Skeletal muscle satellite cell (primary cell): ENCODE results near the gene EHBP1L1.
"Not testable (repeated sequence)": the region's sequence is repeated elsewhere in the genome, so short reads cannot be mapped to it uniquely, and the experiment has no call there.

Source experiments
- H3K27me3 ChIP-seq: 2 replicates; pipeline ENCODE4 v1.7.0; 2013; ENCODE audit warnings: low read length; ENCODE audit not compliant: control insufficient read depth, insufficient read depth
- H3K36me3 ChIP-seq: 2 replicates; pipeline ENCODE4 v1.7.0; 2013; ENCODE audit warnings: mild to moderate bottlenecking, control low read depth, low read length; ENCODE audit not compliant: insufficient read depth
- H3K4me1 ChIP-seq: 2 replicates; pipeline ENCODE4 v1.7.0; 2013; ENCODE audit warnings: low read length; ENCODE audit not compliant: control insufficient read depth, insufficient read depth
- H3K4me2 ChIP-seq: 2 replicates; pipeline ENCODE4 v1.7.0; 2013; ENCODE audit warnings: mild to moderate bottlenecking, low read length
- H3K4me3 ChIP-seq: 2 replicates; pipeline ENCODE4 v1.7.0; 2013; ENCODE audit warnings: low read length
- H3K9ac ChIP-seq: 2 replicates; pipeline ENCODE4 v1.7.0; 2013; ENCODE audit warnings: mild to moderate bottlenecking, low read depth, low read length, moderate library complexity
- H3K9me3 ChIP-seq: replicated peaks from 2 replicates; pipeline ENCODE4 v1.7.0; 2013; ENCODE audit warnings: mild to moderate bottlenecking, control low read depth, low read length

The EHBP1L1 gene

DNA sequence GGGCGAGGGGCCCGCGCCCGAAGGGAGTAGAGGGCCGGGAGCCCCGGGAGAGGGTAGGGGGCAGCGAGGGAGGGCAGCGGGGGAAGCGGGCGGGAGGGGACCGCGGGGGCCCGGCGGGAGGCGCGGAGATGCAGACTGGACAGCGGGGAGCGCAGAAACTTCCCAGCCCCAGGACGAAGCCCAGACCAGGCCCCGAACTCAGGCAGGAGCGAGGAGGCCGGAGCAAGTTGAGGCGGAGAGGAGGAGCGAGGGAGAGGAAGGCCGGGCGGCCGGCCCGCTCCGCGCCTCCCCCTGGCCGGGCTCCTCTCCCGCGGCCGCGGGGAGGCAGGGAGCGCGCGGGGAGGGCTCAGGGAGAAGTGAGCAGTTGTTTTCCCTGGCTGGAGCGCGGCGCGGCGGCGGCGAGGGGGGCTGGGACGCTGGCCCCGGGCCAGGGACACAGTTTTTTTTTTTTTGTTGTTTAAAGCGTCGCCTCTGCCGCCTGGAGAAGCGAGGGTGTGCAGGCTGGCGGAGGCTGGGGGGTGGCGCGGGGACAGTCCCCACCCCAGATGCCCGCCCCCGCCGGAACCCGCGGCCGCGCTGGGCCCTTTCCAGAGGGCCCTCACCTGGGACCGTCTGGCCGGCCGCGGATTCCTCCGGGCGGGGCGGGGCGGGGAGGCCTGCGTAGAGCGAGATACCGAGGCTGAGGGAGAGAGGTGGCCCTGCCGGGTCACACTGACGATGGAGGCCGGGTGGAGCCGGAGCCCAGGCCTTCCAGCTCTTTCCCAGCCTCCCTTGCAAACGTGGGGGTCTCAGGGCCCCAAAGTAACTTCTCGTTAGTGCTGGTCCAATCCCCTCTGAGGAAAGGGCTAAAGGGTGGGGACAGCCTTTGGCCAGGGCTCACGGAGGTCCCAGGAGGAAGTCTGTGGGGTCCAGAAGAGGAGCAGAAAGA, 17.6 kb upstream of the EHBP1L1 start, which contains the start of gene LTBP3:
Gene LTBP3, minus strand, starts transcription at position 358 of the 928 bp plus-strand sequence. CDS start 400 bp downstream, outside the sequence.
- H3K4me3 ChIP-seq = peak within 1 kb of the TSS; percentile 74
- peak within 1 kb of the TSS; percentile 78 for H3K9ac ChIP-seq
- H3K27me3 ChIP-seq = no peaks in the 10 kb centered on the region
- H3K4me2 ChIP-seq = peak within 1 kb of the TSS; percentile 93
- H3K4me1 ChIP-seq = peaks cover 66% of the 10 kb centered on the region
- H3K36me3 ChIP-seq = no peaks in the 10 kb centered on the region
- H3K9me3 ChIP-seq = no peaks in the 10 kb centered on the region

DNA sequence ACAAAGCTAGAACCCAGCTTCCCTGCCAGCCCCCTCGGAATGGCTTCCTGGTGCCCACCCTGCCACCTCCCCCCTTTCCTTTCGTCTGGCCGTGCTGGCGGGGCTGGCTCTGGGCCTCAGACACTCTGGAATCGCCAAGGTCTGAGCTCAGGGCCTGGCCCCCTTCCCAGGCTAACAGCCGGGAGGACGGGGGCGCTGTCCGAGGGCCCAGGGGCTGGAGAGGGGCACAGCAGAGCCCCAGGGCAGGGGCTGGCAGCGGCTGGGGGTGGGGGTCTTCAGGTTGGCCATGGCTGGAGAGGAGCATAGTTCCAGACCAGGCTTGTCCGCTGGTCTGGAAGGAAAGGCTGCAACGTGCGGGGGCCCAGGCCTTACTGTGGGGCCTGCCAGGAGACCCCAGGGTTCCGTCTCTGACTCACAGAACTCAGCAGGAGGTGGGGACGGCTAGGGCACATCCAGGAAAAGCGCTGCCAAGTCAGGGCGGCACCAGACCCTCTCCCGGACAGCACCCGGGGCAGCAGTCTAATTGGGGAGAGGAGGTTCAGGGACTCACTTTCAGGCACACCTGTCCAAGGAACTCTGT, 16.8 kb upstream of the EHBP1L1 start:
- Histone ChIP-seq H3K4me1 (peaks cover 63% of the 10 kb centered on the region), H3K4me3 (peak overlapping the region; percentile 57), H3K9ac (peak overlapping the region; percentile 75), H3K4me2 (peak overlapping the region; percentile 93), H3K36me3 (no peaks in the 10 kb centered on the region), H3K9me3 (no peaks in the 10 kb centered on the region), H3K27me3 (no peaks in the 10 kb centered on the region)

- peak overlapping the region; percentile 75 for H3K9ac ChIP-seq
- H3K9me3 ChIP-seq = no peaks in the 10 kb centered on the region
- H3K27me3 ChIP-seq = no peaks in the 10 kb centered on the region
- peak overlapping the region; percentile 57 for H3K4me3 ChIP-seq
- peak overlapping the region; percentile 93 for H3K4me2 ChIP-seq
- H3K4me1 ChIP-seq = peaks cover 58% of the 10 kb centered on the region
- H3K36me3 ChIP-seq = no peaks in the 10 kb centered on the region
These were observed 16.3 kb upstream of the EHBP1L1 start for GRCh38 chr11:65559535-65559934.

DNA sequence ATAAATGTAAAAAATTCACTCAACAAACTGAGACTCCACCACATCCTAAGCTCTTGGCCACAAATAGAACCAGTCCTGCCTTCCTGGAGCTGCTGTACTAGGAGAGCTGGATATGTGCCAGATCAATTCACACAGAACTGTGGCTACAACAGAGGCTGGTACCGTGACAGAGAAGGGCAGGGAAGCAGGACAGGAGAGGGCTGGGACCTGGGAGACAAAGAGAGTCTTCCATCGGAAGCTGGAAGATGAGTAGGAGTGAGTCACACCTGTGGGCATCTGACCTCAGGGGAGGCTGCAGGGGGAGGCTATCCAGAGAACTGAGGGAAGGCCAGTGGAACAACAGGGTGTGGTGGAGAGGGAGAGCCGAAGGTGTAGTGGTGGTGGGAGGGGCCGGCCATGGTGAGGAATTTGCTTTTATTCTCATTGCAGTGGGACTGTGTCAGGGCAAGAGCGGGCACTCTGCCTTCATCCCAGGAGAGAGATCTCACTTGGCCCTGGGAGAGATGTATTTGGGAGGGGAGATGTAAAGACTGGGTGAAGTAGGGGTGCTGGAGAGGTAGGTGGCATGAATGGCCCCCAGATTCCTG, 15.8 kb upstream of the EHBP1L1 start:
- Histone ChIP-seq H3K36me3 (no peaks in the 10 kb centered on the region), H3K4me3 (no peak overlapping the region), H3K27me3 (no peaks in the 10 kb centered on the region), H3K4me2 (peak overlapping the region; percentile 52), H3K9ac (no peak overlapping the region), H3K4me1 (peaks cover 53% of the 10 kb centered on the region), H3K9me3 (no peaks in the 10 kb centered on the region)

- H3K4me2 ChIP-seq = peak overlapping the region; percentile 52
- no peak overlapping the region for H3K9ac ChIP-seq
- no peaks in the 10 kb centered on the region for H3K9me3 ChIP-seq
- H3K4me3 ChIP-seq = peak overlapping the region; percentile 8
- no peaks in the 10 kb centered on the region for H3K27me3 ChIP-seq
- H3K4me1 ChIP-seq = peaks cover 50% of the 10 kb centered on the region
- no peaks in the 10 kb centered on the region for H3K36me3 ChIP-seq
These were observed 15.1 kb upstream of the EHBP1L1 start for GRCh38 chr11:65560555-65561418.

- no peaks in the 10 kb centered on the region for H3K36me3 ChIP-seq
- H3K27me3 ChIP-seq = no peaks in the 10 kb centered on the region
- peaks cover 44% of the 10 kb centered on the region for H3K4me1 ChIP-seq
- no peak overlapping the region for H3K4me3 ChIP-seq
- no peak overlapping the region for H3K9ac ChIP-seq
- no peaks in the 10 kb centered on the region for H3K9me3 ChIP-seq
- H3K4me2 ChIP-seq = no peak overlapping the region
These were observed 13.8 kb upstream of the EHBP1L1 start for GRCh38 chr11:65562020-65562419.

DNA sequence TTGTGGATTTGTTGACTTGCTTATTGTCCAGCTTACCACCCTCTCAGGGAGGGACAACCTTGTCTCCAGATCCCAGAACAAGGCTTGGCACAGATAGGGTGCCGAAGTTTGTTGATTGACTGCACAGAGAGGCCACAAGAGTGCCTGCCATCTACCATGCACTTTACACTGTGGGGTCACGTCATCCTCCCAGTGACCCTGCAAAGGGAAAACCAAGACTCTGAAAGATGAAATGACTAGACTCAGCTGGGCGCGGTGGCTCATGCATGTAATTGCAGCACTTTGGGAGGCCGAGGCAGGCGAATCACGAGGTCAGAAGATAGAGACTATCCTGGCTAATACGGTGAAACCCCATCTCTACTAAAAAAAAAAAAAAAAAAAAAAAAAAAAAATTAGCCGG, 13.1 kb upstream of the EHBP1L1 start:
- H3K36me3 ChIP-seq = no peaks in the 10 kb centered on the region
- H3K4me3 ChIP-seq = no peak overlapping the region
- peaks cover 44% of the 10 kb centered on the region for H3K4me1 ChIP-seq
- H3K9ac ChIP-seq = no peak overlapping the region
- H3K9me3 ChIP-seq = no peaks in the 10 kb centered on the region
- no peaks in the 10 kb centered on the region for H3K27me3 ChIP-seq
- no peak overlapping the region for H3K4me2 ChIP-seq

GRCh38 chr11:65563601-65564000, 12.3 kb upstream of the EHBP1L1 start:
- no peak overlapping the region for H3K9ac ChIP-seq
- H3K36me3 ChIP-seq = no peaks in the 10 kb centered on the region
- H3K4me1 ChIP-seq = peaks cover 43% of the 10 kb centered on the region
- H3K9me3 ChIP-seq = no peaks in the 10 kb centered on the region
- no peak overlapping the region for H3K4me3 ChIP-seq
- H3K4me2 ChIP-seq = no peak overlapping the region
- no peaks in the 10 kb centered on the region for H3K27me3 ChIP-seq

GRCh38 chr11:65564879-65565559, 10.8 kb upstream of the EHBP1L1 start:
- H3K4me1 ChIP-seq = peaks cover 38% of the 10 kb centered on the region
- not testable (repeated sequence) for H3K27me3 ChIP-seq, H3K4me3 ChIP-seq, H3K4me2 ChIP-seq, H3K36me3 ChIP-seq, H3K9me3 ChIP-seq, H3K9ac ChIP-seq

GRCh38 chr11:65565624-65566453, 10.0 kb upstream of the EHBP1L1 start:
- no peaks in the 10 kb centered on the region for H3K36me3 ChIP-seq
- H3K4me3 ChIP-seq = no peak overlapping the region
- peak overlapping the region; percentile 22 for H3K9ac ChIP-seq
- H3K4me1 ChIP-seq = peaks cover 30% of the 10 kb centered on the region
- H3K27me3 ChIP-seq = no peaks in the 10 kb centered on the region
- H3K9me3 ChIP-seq = no peaks in the 10 kb centered on the region
- H3K4me2 ChIP-seq = peak overlapping the region; percentile 33
